Bronchial epithelial cell (primary cell): ENCODE measurements around the gene JADE2. TPM values are rescaled to one million over a fixed set of nuclear protein-coding genes. Genes with fewer than 3 reads are reported as not detected.
"Not testable (repeated sequence)": the region's sequence is repeated elsewhere in the genome, so short reads cannot be mapped to it uniquely, and the experiment has no call there.

Experiments used
- DNase-seq: peaks from one replicate; pipeline ENCODE4 v3.0.0-alpha.2; 2010; ENCODE audit warnings: low read depth
- FAIRE-seq: peaks from 2 replicates; lab custom pipeline; 2011; peaks lifted over from hg19 to GRCh38; lab: Jason Lieb, UNC
- H3K27me3 ChIP-seq: 2 replicates; pipeline ENCODE4 v1.5.1; 2011; ENCODE audit warnings: low read length; ENCODE audit not compliant: control insufficient read depth, insufficient read depth
- H3K36me3 ChIP-seq: 2 replicates; pipeline ENCODE4 v1.5.1; 2011; ENCODE audit warnings: low read length; ENCODE audit not compliant: control insufficient read depth, insufficient read depth
- H3K4me3 ChIP-seq: 2 replicates; pipeline ENCODE4 v1.5.1; 2011; ENCODE audit warnings: mild to moderate bottlenecking, low read depth, low read length, control low read depth
- total RNA-seq: library from RNA; depleted of rRNA; stranded (reverse); fragments of >200 nt; gene quantifications from 2 replicates; pipeline ENCODE4 v1.2.1, GENCODE V29; 2014
- TF ChIP-seq, protein P1 (sequence below): IDR thresholded peaks from 2 replicates; pipeline ENCODE4 v1.5.1; 2011; ENCODE audit warnings: mild to moderate bottlenecking, moderate library complexity, low read length, control low read depth, inconsistent platforms; ENCODE audit not compliant: insufficient read depth, severe bottlenecking

Gene JADE2
- total RNA-seq, 1 donor from 2014 or later = 17.1 TPM

DNA sequence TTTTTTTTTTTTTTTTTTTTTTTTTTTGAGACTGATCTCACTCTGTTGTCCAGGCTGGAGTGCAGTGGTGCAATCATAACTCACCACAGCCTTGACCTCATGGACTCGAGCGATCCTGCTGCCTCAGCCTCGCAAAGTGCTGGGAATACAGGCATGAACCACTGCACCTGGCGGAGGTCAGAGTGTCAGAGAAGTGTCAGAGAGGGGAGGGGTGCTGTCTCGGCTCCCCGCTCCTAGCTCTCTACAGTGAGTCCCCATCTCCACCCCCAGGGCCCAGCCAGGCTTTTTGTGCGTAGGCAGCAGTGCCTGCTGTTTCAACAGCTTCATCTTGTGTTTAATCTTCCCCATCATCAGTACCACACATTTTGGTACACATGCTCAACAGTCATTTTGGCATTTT lies 68.9 kb downstream of the JADE2 start:
- no peak for FAIRE-seq

DNA sequence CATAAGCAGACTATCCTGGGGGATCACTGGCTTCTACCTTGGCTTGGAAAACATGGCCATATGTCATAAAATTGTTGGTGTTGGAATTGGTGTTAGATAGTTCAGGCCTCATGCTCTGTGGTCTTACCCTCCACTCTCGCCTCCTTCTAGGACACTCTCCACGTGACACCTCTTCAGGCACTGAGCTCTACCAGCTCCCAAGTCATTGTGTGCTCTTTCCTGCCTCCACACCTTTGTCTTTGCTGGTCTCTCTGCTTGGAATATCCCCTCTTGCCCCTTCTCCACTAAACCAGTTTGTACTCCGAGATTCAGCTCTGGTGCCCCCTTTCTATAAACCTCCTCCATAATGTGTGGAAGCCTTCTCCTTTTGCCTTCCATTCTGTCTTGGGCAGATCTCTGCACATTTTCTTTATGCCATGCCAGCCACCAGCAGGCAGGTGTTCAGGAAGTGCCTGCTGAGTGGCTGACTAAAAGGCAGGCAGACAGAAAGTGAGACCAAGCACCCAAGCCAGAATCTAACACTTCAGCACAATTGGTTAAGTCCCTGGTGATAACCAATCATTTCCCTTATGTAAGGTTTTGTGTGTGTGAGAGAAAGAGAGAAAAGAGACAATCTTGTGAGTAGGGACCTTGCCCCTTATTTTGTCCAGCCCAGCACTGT lies 69.5 kb downstream of the JADE2 start:
- H3K36me3 ChIP-seq = no peaks in the 10 kb centered on the region
- no peaks in the 10 kb centered on the region for H3K27me3 ChIP-seq
- DNase-seq (no peak), FAIRE-seq (peak; percentile 40)
- H3K4me3 ChIP-seq = no peak overlapping the region
- TF ChIP-seq, protein P1, sequence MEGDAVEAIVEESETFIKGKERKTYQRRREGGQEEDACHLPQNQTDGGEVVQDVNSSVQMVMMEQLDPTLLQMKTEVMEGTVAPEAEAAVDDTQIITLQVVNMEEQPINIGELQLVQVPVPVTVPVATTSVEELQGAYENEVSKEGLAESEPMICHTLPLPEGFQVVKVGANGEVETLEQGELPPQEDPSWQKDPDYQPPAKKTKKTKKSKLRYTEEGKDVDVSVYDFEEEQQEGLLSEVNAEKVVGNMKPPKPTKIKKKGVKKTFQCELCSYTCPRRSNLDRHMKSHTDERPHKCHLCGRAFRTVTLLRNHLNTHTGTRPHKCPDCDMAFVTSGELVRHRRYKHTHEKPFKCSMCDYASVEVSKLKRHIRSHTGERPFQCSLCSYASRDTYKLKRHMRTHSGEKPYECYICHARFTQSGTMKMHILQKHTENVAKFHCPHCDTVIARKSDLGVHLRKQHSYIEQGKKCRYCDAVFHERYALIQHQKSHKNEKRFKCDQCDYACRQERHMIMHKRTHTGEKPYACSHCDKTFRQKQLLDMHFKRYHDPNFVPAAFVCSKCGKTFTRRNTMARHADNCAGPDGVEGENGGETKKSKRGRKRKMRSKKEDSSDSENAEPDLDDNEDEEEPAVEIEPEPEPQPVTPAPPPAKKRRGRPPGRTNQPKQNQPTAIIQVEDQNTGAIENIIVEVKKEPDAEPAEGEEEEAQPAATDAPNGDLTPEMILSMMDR = no peak

More for the DNA sequence above, 68.9 kb downstream of the JADE2 start:
- TF ChIP-seq, protein P1 = no peak
- Histone ChIP-seq H3K27me3 (no peaks in the 10 kb centered on the region), H3K36me3 (no peaks in the 10 kb centered on the region), H3K4me3 (no peak overlapping the region)
- DNase-seq = no peak

DNA sequence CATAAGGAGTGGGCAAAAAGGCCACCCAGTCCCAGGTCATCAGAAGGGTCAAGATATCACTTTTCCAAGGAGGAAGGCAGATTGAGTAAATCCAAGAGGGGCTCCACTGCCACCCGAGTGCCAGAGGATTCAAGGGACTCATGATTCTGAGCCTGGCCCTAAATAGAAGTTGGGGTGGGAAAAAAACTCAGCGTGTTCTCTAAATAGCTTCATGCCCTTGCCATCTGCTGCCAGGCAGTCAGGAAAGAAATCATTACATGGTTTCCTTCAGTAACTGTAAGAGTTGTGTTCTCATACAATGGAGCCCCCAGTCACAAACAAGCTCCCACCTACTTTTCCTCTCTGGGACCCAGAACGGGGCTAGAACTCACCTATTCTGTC lies 70.0 kb downstream of the JADE2 start:
- DNase-seq (no peak), FAIRE-seq (no peak)
- no peaks in the 10 kb centered on the region for H3K36me3 ChIP-seq
- no peak overlapping the region for H3K4me3 ChIP-seq
- H3K27me3 ChIP-seq = no peaks in the 10 kb centered on the region
- TF ChIP-seq, protein P1 = no peak

DNA sequence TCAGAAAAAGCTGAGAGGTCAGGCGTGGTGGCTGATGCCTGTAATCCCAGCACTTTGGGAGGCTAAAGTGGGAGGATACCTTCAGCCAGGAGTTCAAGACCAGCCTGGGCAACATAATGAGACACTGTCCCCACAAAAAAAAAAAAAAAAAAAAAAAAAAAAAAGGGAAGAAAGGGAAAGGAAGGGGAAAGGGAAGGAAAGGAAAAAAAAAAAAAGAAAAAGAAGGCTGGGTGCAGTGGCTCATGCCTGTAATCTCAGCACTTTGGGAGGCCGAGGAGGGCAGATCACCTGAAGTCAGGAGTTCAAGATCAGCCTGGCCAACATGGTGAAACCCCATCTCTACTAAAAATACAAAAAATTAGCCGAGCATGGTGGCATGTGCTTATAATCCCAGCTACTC lies 74.3 kb downstream of the JADE2 start:
- H3K36me3 ChIP-seq, DNase-seq, H3K27me3 ChIP-seq, H3K4me3 ChIP-seq, FAIRE-seq: not testable (repeated sequence)

DNA sequence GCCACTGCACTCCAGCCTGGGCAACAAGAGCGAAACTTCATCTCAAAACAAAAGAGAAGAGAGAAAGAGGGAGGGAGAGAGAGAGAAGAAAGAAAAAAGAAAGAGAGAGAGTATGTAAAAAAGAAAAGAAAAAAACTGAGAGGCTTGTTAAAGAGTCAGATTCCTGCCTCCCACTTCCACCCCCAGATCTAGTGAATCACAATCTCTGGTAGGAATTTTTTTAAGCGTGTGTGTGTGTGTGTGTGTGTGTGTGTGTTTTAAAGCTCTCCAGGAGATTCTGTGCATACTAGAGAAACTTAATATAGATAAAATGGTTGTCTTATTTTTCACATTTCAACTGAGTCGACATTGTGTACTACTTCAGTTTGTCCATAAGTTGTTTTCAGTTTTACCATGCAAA lies 75.1 kb downstream of the JADE2 start:
- no peak overlapping the region for H3K4me3 ChIP-seq
- no peaks in the 10 kb centered on the region for H3K36me3 ChIP-seq
- DNase-seq = peak; percentile 26
- TF ChIP-seq, protein P1 = no peak
- H3K27me3 ChIP-seq = no peaks in the 10 kb centered on the region
- no peak for FAIRE-seq

DNA sequence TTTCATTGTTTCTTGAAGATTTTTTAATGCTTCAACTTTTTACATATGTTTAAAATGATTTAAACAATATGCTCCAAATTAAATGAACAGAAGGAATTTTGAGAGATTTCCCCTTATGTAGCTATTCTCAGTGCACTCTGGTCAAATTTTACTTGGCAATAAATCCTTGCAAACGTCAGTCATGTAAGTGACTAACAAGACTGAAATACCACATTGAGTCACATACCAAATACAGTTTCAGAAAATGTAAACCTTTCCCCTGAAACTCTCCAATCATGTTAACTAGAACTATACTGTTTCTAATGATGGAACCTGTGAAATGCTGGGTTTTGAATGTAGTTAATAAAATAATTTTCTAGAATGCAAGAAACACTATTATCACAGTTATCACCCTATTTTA lies 77.6 kb downstream of the JADE2 start:
- peak; percentile 65 for DNase-seq

More for the DNA sequence above, 77.6 kb downstream of the JADE2 start:
- Histone ChIP-seq H3K4me3 (no peak overlapping the region), H3K36me3 (peaks cover 3% of the 10 kb centered on the region), H3K27me3 (no peaks in the 10 kb centered on the region)
- no peak for FAIRE-seq
- TF ChIP-seq, protein P1 = no peak
